Stimulated activated CD4-positive, alpha-beta T cell treated with anti-CD3 and anti-CD28 coated beads, Interleukin-4, amount 100 ng/mL, for 4 hours (primary cell): ENCODE results near the gene FOXN4.

Source experiments
- DNase-seq, 2 experiments: peaks; one replicate each; pipeline ENCODE4 v3.0.0-alpha.2; 2020

Gene FOXN4

GRCh38 chr12:109256011-109256410, 53.1 kb downstream of the FOXN4 start:
- no peak for DNase-seq

DNA sequence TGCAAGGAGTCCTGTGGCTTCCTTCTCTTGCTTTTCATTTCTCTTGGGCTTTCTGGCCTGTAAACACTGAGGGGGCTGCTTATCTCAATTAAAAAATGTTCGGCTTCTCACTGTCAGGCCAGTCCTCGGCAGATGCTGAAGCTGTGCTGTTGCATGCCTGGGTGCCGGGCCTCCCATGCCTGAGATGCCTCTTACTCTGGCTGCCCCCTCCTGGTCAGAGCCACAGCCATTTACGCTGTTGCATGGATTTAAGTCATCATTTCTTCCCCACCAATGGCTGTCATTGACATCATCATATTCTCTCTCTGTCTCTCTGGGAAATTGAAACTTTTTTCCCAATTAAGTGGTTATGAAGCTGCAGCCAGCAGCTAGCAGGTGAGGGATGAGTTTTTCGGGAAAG, 53.7 kb downstream of the FOXN4 start:
- DNase-seq = no peak

DNA sequence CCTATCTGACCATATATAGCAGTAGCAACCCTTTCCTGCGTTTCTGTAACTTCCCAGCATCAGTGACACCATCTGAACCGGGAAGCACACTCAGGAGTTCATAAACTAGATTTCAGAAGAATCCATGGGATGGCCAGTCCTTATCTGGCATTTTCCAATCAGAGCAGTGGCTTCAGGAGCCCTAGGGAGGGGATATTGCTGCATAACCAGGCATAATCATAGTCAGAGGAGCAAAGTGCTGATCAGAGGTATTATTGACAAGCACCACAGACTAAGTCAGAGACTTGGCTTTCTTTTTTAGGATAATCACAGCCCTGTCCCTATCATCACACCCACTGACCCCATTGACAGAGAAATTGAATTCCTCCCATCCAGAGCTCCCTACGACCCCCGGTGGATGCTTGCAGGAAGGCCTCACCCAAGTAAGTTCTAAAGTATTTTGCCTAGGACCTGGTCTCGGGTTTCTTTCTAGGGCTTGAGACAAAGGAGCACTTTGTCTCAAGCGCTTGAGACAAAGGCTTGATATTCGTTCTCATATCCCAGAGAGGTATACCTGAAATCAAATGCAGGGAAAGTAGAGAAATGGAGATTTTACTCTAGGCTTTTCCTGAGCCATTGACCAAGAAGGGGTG, 55.1 kb downstream of the FOXN4 start:
- no peak for DNase-seq

- DNase-seq = no peak
These were observed 56.3 kb downstream of the FOXN4 start for GRCh38 chr12:109252799-109253198.

DNA sequence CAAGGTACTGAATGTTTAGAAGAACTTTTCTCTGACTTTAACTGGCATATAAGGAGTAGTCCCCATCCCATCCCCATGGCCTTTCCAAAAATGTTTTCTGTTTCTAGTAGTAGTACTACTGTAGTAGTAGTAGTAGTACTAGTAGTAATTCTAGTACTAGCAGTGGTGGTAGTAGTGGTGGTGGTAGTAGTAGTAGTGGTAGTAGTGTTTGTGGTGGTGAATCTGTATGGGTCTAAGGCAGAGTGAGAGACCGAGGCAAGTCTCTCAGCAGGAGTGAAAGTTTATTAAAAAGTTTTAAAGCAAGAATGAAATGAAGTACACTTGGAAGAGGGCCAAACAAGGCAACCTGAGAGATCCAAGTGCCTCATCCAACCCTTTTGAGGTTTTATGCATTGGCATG, 58.6 kb downstream of the FOXN4 start:
- no peak for DNase-seq

DNA sequence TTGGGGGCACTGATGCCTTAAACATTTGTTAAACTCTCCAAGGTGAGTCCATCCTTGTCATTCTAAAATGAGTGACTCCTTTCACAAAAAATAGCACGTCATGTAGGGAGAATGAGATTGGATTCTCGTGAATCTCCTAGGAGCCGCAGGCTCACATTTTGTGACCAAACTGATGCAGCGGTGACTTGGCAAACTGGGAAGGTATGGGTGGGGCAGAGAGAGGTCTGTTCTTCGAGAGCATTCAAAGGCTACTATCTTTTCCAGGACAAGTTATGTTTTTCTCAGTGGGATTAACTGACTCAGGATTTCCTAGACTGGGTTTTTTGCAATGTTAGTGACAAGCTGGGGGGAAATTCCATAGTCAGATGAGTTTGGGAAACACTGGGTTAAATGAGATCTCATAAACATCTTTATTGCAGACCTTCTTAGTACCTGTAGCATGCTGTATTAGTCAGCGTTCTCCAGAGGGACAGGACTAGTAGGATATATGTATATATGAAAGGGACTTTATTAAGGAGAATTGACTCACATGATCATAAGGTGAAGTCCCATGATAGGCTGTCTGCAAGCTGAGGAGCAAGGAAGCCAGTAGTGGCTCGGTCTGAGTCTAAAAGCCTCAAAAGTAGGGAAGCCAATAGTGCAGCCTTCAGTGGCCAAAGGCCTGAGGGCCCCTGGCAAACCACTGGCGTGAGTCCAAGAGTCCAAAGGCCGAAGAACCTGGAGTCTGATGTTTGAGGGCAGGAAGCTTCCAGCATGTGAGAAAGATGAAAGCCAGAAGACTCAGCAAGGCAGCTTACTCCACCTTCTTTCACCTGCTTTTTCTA, 61.0 kb downstream of the FOXN4 start:
- no peak for DNase-seq

- DNase-seq = no peak
These were observed 62.9 kb downstream of the FOXN4 start for GRCh38 chr12:109246221-109246620.

- DNase-seq = no peak
These were observed 65.0 kb downstream of the FOXN4 start for GRCh38 chr12:109244073-109244472.

DNA sequence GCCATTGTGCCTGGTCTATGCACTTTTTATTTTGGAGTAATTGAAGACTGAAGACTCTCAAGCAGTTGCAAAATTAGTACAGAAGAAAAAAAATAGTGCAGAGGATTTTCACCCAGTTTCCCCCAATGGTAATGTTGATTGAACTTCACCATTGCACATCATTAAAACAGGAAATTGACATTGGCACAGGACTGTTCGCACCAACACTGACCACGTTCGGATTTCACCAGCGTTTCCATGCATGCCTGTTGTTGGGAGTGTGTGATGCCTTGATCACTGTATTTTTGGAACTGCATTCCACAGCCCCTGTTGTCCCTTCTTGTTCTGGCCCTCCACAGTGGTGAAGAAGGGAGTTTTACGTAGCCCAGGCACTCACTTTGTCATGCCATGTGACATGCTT, 67.1 kb downstream of the FOXN4 start:
- no peak for DNase-seq

GRCh38 chr12:109240365-109240764, 68.7 kb downstream of the FOXN4 start:
- no peak for DNase-seq

DNA sequence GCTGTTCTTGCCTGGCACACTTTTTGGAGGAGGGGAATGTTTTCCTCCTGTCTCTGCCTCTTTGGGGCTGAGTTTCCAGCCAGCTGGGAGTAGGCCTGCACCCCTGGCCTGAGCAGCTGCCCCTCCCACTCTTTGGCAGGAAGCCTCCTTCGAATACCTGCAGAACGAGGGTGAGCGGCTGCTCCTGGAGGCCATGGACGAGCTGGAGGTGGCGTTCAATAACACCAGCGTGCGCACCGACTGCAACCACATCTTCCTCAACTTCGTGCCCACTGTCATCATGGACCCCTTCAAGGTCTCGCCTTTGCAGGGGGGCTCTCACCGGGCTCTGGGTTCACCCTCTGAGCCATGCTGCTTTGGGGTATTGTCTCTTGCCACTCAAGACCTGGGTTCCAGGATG, 69.4 kb downstream of the FOXN4 start:
- no peak for DNase-seq

DNA sequence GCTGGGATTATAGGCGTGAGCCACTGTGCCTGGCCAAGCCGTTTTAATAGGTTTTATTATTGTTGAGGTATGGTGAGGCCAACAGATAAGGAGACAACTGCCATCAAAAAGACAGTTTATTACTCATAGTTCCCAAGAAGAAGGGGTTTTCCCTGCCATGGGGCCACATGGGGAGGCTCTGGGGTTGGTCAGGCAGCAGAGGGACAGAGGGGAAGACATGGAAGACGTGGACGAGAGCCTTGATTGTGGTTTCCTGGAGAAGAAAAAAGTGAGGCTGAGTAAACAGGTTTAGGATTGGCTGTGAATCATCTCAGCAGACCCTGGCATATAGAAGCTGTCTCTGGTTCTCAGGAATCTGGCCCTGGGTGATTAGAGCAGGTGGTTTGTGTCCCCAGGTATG, 69.9 kb downstream of the FOXN4 start:
- DNase-seq = no peak

GRCh38 chr12:109236257-109236656, 72.8 kb downstream of the FOXN4 start:
- no peak for DNase-seq

DNA sequence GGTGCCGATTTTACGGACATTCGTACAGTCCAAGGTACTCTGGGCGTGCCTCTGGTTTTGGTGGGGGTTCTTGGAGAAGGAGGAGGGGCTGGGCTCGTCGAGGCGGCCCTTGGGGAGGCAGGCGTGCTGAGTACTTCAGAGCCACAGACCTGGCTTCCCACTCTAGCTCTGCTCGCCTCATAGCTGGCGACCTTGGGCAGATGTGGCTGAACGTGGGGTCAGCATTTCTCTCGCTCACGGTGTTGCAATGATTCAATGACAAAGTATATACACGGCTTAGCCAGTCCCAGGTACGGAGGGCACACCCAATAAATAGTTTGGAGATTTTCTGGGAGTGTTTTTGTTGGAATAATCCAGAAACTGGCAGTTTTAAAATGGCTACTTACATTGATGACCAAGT, 75.1 kb downstream of the FOXN4 start:
- DNase-seq = no peak

GRCh38 chr12:109232731-109233130, 76.4 kb downstream of the FOXN4 start:
- DNase-seq = no peak

DNA sequence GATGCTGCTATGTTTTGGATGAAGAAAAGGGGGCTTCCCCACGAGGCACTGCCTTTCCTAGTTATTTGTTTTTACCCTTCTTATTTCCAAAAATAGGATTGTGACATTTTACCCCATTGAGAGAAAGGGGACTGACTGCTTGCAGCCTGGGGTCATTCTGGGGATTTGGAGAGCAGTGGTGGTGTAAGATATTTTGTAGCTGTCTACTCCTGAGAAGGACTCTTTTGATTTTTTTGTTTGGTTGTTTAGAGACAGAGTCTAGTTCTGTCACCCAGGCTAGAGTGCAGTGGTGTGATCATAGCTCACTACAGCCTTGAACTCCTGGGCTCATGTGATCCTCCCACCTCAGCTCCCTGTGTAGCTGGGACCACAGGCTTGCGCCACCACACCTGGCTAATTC, 78.9 kb downstream of the FOXN4 start:
- DNase-seq = no peak

- no peak for DNase-seq
These were observed 80.4 kb downstream of the FOXN4 start for GRCh38 chr12:109228664-109229063.
